HG03097 (cell line): ENCODE data around the gene PARD3.
"Not testable (repeated sequence)": the region's sequence is repeated elsewhere in the genome, so short reads cannot be mapped to it uniquely, and the experiment has no call there.

Experiments
- ATAC-seq: cut with Tn5 transposase; IDR thresholded peaks from one replicate; pipeline ENCODE4 v1.9.1; 2021; ENCODE audit not compliant: unreplicated experiment, low FRiP score

The PARD3 gene

DNA sequence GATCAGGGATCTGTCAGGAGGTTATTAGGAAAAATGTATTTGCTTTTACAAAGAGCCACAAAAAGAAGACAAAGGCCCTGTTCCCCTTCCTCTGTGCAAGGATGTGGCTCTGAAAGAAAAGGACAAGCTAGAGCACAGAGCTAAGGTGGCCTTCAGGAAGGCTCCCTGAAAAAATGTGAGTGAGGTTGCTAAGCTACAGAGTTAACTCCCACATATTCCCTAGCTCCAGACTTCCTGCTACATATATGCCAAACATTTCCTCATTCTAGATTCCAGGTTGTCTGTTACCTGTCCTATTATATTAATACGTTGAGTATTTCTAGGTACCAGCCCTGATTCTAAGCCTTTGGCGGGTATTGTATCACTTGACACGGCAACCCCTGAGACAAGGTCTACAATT lies 369.0 kb downstream of the PARD3 start:
- ATAC-seq = no peak

DNA sequence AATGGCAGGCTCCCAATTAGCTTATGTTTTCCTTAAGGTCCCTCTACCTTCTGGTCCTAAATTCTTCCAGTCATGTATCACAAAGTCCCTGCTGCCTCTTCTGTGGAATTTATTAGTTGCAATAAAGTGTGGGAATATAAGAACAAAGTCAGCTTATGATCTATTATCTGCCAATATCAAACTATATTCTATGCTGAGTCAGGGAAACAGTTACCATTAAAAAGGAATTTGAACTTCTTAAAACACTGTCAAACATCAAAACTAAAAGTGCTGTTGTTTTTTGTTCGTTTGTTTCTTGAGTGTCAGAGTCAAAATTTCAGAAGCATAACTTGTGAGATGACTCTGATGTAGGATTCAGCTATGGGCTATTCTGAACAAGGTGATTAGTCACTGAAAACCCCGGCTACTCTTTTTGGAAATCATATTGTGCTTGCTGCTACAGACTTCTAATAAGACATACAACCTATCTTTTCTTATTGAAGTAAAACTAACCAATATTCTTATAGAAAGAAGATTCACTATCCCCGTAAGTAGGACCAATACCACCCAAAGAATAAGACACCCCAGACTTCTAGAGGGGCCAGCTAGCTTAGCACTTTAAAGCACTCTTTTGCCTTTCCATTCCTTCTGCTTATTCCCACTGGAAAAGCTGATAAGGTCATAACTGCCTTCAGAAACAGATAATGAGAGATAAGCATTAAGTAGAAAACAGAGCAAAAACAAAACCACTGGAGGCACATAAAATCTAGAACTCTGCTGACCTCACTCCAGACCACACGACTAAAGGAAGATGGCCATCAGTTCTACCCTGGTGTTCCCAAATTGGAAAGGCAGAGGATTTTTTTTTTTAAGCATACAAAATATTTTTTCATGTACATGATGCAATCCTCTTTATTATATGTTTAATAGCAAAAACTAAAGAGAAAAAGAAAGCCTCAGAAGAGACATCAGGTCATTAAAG lies 370.6 kb downstream of the PARD3 start:
- no peak for ATAC-seq

DNA sequence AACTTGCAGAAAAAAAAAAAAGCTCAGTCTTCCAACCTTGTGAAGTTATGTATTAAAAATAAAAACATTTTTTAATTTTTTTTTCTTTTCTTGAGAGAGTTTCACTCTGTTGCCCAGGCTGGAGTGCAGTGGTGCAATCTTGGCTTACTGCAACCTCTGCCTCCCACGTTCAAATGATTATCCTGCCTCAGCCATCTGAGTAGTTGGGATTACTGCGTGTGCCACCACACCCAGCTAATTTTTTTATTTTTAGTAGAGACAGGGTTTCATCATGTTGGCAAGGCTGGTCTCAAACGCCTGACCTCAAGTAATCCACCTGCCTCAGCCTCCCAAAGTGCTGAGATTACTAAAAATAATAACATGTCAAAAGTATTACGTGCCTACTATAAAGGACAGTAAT lies 375.7 kb downstream of the PARD3 start:
- not testable (repeated sequence) for ATAC-seq

DNA sequence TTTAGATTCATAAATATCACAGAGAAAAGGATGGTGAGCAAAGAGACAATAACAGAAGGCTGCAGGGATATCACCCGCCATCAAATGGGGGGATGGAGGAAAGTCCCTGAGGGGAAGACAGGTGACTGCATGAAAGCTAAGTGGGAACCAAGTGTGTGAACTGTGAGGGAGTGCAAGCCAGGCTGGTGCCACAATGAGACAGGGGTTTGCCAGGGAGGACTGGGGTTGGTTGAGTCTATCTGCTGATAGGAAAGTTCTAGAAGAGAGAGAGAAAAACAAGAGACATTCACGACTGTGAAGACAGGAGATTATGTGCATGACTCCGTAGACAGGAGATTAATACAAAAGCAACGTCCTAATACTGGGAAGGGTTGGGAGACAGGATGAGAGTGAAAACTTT lies 376.4 kb downstream of the PARD3 start:
- no peak for ATAC-seq

DNA sequence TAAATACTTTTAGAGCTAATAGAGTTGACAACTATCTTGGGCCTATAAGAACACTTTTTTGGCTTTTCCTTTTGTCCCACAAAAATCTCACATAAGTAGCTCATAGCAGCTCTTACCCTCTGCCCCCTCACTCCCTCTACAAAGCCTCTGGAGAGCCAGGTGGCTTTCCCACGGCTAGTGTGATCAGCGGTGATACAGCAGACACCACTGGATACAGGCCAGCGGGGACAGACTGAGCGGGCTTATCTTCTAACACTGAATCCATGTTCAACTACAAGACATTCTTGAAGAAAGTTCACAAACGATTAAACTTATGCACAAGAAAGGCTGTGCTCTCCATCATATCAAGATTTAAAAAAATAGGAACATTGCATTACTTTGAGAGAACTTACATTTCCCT lies 377.2 kb downstream of the PARD3 start:
- no peak for ATAC-seq

DNA sequence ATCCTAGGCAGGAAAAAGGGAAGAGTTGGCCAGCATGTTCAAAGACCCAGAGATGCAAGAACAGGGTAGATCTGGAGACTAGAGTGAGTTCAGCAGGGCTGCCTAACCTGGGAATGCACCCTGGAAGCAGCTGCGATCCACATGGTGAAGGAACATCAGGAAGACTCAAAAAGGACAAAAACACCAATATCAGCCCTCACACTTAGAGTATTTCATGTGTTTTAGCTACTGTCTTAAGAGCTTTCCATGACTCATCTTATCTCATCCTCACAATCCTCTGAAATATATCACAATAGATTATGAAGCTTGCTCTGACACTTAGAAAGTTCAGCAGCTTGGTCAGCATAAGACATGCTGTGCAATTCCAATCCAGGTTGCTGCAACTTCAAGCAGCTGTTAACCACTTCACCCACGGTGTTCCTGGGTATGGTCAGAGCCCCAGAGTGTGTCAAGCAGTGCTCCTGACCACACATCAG lies 380.9 kb downstream of the PARD3 start:
- no peak for ATAC-seq

DNA sequence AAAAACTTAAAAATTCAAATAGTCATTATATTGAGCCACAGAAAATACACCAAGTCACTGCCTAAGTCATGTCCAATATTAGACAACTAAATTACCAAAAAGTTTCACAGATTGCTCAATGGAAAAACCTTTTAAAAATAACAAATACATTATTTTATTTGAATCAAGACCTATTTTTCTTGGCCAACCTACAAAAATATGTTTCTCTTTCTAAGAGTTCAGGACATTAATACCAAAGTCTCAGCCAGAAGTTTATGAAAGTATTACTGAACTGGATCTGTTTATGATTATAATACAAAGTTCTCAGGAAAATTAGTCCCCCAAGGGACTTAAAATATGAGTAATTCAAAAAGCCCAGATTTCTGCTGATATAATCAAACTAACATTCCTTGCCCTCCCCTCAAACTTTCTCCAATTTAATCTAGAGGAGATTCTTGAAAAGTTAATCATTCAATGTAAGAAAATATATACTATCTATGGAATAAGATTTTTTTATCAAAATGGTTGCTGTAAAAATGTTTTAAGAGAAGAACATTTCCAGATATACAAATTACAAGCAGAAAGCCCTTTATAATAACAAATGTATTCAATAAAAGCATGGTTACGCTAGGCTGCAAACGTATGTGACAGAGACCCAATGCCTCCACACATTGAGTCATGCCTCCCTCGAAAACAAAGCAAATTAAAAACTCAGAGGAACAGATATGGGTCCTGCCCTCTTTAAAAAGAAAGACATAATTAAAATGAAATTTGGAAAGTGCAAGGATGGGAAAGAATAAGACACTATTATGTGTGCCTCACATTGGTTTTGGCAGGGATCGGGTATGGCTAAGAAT lies 381.6 kb downstream of the PARD3 start:
- ATAC-seq = no peak

DNA sequence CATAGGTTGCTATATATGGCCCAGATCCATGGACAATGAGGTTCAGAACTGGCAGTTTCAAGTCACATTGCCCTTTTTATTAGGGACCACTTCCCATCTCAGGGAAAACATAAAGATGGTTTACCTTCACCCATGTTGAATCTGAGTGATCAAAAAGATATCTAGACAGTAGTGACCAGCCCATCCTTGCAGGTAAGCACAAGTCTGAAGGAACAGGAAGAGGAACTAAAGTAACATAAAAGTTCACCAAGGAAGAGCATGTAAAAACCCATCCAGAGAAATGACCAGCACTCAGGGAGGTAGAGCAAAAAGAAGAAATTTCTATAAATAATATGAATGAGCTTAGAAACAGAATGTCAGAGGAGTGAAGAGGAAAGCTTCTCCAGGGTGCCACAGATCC lies 382.5 kb downstream of the PARD3 start:
- ATAC-seq = no peak

DNA sequence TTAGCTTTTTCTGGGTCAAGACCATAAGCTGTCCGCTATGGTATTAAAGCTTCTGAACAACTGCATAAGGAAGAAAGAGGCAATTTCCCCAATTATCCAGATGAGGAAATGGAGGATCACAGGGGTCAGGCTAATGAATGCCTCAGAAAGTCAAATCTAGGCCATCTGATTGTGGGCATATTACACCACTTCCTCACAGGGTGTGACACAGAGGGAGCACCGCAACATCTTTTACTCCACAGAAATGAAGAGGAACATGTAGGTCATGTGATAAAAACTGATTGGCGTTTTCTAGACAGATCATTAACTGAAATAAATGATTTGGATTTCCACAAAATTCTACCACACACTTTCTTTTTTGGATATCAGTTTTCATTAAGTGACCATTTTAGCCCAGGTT lies 384.4 kb downstream of the PARD3 start:
- ATAC-seq = no peak

DNA sequence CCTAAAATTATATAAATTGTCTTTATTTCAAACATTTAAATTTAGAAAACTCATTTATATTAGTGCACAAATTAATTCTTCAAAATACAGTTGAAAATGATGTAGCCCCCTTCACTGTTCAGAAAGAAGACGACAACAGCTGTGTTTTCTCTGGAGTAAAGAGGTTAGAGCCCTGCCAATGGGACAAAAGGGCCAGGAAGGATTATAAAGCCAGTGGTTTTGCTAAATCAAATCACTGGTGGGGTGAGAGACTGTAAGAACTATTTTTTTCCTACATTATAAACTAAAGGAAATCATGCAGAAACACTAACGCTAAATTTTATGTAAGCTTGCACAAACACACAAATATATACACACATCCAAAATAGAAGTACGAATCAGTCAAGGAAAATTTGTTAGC lies 386.6 kb downstream of the PARD3 start:
- no peak for ATAC-seq

DNA sequence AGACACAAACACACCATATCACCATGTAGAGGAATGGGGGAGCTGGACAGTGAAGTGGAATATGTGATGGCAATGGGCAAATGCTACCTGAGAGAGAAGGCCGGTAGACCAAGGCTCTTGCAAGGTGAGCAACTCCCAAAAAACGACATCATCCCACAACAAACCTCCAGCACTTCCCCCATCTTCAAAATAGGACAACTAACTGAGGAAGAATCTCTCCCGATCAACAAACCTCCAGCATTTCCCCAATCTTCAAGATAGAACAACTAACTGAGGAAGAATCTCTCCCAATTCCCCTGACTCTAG lies 387.2 kb downstream of the PARD3 start:
- no peak for ATAC-seq

DNA sequence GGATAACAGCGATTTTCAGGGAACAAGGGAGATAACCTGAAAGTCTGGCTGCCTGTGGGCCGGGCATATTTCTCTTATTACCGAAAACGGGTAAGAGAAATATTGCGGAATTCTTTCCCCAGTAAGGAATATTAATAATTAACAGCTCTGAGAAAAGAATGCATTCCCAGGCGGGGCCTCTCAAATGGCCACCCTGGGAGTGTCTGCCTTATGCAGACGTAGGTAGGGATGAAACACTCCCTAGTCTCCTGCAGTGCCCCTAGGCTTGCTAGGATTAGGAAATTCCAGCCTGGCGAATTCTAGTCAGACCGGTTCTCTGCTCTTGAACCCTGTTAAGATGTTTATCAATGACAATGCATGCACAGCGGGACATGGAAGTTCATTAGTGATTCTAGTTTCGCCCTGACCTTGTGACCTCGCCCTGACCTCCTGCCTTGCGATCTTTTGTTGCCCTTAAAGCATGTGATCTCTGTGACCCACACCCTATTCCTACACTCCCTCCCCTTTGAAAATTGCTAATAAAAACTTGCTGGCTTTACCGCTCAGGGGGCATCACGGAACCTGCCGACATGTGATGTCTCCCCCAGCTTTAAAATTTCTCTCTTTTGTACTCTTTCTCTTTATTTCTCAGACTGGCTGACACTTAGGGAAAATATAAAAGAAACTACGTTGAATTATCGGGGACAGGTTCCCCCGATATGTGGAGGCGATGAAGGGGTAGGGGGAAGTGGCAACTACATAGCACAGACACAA lies 387.8 kb downstream of the PARD3 start:
- ATAC-seq = not testable (repeated sequence)

DNA sequence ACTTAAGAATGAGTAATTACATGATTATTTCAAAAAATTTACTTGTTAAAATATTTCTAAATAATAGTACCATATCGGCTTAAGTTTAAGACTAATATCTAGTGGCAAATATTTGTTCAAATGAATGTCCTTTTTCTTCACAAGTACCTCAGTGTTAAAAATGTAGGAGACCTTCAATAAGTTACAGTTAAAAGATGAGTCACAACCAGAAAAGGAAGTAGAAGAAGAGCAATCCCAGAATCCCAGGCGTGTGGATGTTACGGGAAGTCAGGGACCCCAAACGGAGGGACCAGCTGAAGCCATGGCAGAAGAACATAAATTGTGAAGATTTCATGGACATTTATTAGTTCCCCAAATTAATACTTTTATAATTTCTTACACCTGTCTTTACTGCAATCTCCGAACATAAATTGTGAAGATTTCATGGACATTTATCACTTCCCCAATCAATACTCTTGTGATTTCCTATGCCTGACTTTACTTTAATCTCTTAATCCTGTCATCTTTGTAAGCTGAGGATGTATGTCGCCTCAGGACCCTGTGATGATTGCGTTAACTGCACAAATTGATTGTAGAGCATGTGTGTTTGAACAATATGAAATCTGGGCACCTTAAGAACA lies 388.4 kb downstream of the PARD3 start:
- ATAC-seq = not testable (repeated sequence)

DNA sequence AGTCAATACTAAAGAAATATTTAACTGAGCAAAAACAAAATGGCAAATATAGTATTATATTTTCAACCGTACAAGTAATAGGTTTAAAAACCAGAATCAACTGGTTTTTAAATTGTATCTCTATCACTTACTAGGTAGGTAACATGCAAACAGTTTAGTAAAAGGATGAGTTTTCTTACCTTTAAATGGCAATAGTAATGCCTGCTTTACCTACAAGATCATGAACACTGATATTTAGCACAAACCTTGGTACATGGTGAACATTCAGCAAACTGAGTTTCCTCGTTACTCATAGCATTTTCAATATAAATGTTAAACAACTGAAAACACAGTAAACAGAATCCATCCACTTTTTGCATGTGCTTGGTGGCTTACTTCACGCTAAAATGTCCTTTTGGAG lies 389.1 kb downstream of the PARD3 start:
- no peak for ATAC-seq

DNA sequence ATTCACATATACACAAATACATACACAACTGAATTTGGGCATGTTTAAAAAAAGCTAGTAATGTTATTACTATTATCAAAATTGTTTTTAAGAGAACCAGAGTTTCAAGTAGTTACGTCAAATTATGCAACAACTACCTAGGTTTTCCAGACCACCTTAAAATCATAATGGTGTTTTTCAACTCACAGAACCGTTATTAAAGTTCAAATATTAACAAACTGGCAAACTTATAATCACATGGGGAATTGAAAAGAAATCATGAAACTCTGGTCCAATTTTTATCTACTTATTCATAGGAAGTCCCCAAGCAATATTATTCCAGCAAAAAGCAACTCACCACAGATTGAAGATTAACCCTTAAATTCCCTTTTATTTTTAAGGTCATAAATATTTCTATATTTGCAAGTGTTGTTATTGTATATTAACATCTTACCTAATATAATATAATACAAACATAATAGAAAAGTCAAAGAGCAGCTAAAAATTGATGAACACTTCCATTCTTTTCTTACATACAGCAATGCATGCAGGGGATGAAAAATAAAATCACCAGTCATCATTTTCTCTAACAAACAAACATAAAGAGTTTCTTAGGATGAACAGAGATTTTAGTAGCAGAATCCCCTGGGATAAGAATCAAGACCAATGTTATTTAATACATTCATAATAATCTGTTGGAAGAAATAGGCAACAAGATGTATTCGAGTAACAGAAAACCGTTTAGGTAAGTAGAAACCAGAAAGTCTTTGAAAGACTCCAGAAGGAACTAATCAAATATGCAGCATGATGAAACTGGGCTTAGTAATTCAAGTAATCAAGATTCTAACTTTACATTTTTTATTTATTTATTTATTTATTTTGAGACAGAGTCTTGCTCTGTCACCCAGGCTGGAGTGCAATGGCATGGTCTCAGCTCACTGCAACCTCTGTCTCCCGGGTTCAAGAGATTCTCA lies 391.1 kb downstream of the PARD3 start:
- ATAC-seq = no peak

DNA sequence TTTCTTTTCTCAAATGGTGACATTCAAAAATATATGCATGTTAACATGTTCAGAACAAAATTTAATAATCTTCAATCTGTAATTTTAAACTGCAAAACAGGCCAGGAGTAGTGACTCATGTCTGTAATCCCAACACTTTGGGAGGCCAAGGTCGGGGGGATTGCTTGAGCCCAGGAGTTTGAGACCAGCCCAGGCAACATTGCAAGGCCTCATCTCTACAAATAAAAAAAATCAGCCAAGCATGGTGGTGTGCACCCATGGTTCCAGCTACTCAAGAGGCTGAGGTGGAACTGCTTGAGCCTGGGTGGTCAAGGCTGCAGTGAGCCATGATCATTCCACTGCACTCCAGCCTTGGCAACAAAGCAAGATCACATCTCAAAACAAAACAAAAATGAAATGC lies 394.3 kb downstream of the PARD3 start:
- ATAC-seq = no peak

DNA sequence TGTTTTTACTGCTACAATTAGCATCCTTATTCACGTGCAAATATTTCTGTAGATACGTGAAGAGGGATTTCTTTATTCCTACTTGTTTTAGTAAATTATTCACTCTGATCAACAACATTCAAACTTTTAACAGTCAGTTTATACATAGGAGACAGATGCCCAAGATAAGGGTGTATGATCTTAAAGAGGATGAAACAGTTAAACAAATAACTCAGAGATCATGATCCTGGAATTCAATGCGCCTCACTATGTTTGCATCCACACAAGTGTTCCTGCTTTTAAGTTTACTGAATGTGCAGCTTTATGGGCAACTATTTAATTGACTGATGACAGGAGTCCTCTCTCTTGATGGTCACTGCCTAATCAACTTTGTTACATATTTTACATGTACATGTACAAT lies 394.8 kb downstream of the PARD3 start:
- no peak for ATAC-seq

DNA sequence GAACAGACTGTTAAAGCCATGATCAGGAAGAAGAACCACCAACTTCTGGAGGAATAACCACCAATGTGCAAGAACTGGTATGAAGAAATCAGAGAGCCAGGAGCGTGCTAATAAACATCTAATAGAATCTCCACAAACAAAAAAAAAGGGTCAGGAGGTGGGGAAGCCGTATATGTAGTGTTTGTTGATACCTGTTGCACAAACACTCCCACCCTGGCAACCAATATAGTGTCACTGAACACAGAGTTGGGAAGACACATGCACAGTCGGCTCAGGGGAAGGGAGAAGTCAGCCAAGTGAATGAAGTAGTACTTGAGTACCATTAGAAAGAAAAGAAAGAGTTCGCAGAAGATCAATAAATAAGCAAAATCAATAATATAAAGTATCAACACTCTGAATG lies 400.1 kb downstream of the PARD3 start:
- ATAC-seq = no peak

DNA sequence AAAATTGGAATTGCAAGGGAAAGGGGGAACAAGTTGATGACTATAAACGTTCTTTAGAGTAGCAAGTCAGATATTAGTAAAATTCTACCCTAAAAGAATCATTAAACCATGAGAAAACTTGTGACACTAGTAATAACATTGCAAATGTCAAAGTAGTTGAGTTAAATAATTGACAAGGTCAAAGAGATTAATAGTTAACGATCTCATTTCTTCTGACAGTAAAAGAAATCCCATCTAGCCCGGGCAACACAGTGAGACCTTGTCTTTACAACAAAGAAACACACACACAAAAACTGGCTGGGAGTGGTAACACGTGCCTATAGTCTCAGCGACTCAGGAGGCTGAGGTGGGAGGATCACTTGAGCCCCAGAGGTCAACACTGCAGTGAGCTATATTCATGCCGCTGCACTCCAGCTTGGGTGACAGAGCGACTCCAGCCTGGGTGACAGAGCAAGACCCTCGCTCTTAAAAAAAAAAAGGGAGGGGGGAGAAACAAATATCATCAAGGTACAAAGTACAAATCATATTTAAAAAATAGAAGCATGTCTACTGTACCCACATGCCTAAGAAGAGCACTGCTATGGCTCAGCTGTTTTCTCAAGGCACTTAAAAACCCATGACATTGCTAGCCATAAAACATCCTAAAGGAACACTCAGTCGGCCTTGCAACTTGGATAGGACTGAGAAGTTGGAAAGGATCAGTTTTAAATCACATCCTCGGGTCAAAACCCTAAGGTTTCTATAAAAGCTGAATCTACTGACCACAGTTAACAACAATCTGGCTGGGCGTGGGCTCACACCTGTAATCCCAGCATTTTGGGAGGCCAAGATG lies 401.1 kb downstream of the PARD3 start:
- no peak for ATAC-seq
